NCI-H748 (cell line): ENCODE results near the gene SHLD1.
"Not testable (repeated sequence)": the region's sequence is repeated elsewhere in the genome, so short reads cannot be mapped to it uniquely, and the experiment has no call there.

Source experiments
- DNase-seq: peaks from one replicate; lab custom pipeline; 2025; ENCODE audit not compliant: unreplicated experiment; lab: John Stamatoyannopoulos, UW

Gene SHLD1

GRCh38 chr20:5735845-5736510 is 14.2 kb upstream of the SHLD1 start:
- no peak for DNase-seq

- DNase-seq, result no peak
These were observed 12.6 kb upstream of the SHLD1 start for GRCh38 chr20:5737619-5737953.

- no peak for DNase-seq
These were observed 12.2 kb upstream of the SHLD1 start for GRCh38 chr20:5737966-5738365.

- not testable (repeated sequence) for DNase-seq
These were observed 9.6 kb upstream of the SHLD1 start for GRCh38 chr20:5740643-5741042.

GRCh38 chr20:5741089-5741488 is 9.1 kb upstream of the SHLD1 start:
- no peak for DNase-seq

GRCh38 chr20:5742041-5742440 is 8.2 kb upstream of the SHLD1 start:
- no peak for DNase-seq

- no peak for DNase-seq
These were observed 4.7 kb upstream of the SHLD1 start for GRCh38 chr20:5745416-5746030.

- no peak for DNase-seq
These were observed 4.1 kb upstream of the SHLD1 start for GRCh38 chr20:5746064-5746463.

- no peak for DNase-seq
These were observed 2.0 kb upstream of the SHLD1 start for GRCh38 chr20:5748246-5748645.

- DNase-seq, result not testable (repeated sequence)
These were observed 669 bp upstream of the SHLD1 start for GRCh38 chr20:5749512-5749951.

- no peak for DNase-seq
These were observed 1.7 kb downstream of the SHLD1 start for GRCh38 chr20:5751856-5752255.

GRCh38 chr20:5753814-5754213 is 3.6 kb downstream of the SHLD1 start:
- DNase-seq, result no peak

- no peak for DNase-seq
These were observed 7.7 kb downstream of the SHLD1 start for GRCh38 chr20:5757949-5758348.

- no peak for DNase-seq
These were observed 16.0 kb downstream of the SHLD1 start for GRCh38 chr20:5766085-5766764.

GRCh38 chr20:5767493-5768098 is 17.4 kb downstream of the SHLD1 start:
- no peak for DNase-seq

GRCh38 chr20:5770231-5770986 is 20.2 kb downstream of the SHLD1 start:
- DNase-seq, result no peak

GRCh38 chr20:5770987-5771318 is 20.8 kb downstream of the SHLD1 start:
- no peak for DNase-seq

GRCh38 chr20:5772704-5773103 is 22.5 kb downstream of the SHLD1 start:
- no peak for DNase-seq

- no peak for DNase-seq
These were observed 23.4 kb downstream of the SHLD1 start for GRCh38 chr20:5773589-5773988.

GRCh38 chr20:5776077-5776476 is 25.9 kb downstream of the SHLD1 start:
- DNase-seq, result no peak

- DNase-seq, result no peak
These were observed 29.1 kb downstream of the SHLD1 start for GRCh38 chr20:5779071-5779900.
